Stimulated activated CD8-positive, alpha-beta memory T cell treated with anti-CD3 and anti-CD28 coated beads, Interleukin-15, amount 100 ng/mL, for 48 hours (primary cell): ENCODE results near the gene SLC38A6.
A peak's percentile ranks its signal among the peaks of the same experiment; 100 is the strongest.

Source experiments
- DNase-seq, 2 donors: peaks; one replicate each; pipeline ENCODE4 v3.0.0-alpha.2; 2020; ENCODE audit warnings: low read depth in 2 of 2

The SLC38A6 gene

DNA sequence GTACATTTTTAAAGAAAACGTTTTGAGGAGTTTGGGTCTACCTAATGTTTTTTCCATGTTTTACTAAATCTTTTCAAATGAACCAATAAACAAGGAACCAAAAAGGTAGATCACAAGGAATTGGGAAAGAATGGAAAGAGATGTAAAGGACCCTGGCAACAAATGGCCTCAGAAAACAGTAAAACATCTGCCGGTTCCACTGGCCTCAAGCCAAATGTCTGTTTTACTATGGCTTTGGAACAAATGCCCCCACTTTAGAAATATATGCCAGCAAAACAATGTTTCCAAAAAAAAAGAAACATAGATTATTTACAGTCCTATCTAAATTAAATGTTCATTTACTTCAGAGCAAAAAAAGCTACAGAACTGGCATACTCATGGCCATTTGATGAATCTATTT is 3.2 kb upstream of the SLC38A6 start:
- DNase-seq: no peak

DNA sequence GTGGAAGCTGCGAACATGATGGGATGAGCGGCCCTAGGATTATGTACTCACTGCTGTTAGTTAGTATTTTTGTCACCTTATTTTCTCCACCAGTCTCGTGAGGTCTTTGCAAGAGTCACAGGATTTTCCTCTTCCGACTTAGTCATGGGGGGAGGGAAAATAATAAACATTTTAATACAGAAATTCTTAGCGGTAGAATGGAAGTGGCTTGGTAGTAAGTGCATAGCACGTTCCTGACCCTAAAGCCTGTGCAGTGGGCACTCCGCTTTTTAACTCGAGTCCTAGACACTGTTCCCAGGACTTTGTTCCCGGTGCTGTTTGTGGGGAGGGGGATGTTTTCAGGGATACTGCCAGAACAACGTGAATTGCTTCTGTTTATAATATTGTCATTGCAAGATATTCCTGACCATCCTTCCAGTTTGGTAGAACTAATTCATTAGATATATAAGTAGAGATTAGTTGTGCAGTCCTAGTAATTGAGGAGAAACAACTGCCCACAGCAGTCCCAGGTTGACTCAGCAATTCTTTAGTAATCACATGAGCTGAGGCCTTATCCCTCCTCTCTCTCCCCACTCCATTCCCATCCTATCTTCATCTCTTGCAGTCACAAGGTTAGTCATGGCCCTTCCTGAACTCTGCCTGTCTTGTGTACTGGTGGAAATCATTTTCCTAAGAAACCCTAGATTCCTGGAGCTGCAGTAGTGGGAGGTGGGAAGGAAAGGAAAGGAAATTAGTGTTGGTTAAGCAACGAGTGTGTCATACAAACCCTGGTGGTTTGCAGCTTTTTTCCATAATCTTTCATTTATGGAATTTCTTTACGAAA is 799 bp downstream of the SLC38A6 start:
- DNase-seq: no peak

DNA sequence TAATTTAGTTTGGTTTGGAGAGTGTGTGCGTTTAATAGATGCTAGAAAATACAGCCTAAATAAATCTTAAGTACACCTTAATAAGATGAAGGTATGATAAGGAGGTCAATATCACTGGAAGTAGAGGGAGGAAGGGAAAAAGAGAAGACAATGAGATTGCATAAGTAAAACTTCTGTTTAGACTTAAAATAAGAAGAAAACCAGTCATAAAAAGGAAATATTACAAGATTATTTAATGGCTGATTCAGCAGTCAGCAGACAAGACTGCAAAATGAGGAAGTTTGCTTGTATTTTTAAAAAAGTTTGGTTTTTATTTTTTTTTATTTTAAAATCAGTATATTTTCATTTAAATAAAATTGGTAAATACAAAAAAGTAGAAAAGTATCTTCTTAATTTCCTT is 3.2 kb downstream of the SLC38A6 start:
- no peak for DNase-seq

DNA sequence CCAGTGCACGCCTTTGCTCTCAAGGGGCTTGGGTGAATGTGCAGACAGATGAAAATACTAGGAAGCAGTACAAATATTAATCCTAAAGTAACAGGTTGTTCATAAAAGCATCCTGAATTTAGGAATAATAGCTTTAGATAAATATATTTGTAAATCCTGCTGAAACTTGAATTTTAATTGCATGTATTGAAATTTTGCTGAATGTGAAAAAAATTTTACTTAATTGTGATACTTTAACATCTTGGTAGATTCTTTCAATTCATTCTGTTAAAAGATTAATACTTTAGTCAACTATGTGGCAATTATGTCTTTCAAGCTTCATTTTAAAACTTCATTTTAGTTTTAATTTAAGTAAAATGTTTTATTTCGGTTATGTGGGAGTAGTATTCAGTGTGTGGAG is 5.5 kb downstream of the SLC38A6 start:
- no peak for DNase-seq

DNA sequence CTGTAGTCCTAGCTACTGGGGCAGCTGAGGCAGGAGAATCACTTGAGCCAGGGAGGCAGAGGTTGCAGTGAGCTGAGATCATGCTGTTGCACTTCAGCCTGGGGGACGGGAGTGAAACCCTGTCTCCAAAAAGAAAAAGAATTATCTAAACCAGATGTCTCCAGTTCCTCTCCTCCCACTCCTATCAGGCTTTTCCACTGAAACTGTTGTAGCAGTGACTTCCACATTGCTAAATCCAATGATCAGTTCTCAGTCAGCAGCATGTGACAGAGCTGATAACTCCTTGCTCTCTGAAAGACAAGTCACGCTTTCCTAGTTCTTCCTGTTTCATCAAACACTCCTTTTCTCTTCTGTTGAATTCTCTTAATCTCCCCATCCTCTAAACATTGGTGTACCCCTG is 8.6 kb downstream of the SLC38A6 start:
- no peak for DNase-seq

DNA sequence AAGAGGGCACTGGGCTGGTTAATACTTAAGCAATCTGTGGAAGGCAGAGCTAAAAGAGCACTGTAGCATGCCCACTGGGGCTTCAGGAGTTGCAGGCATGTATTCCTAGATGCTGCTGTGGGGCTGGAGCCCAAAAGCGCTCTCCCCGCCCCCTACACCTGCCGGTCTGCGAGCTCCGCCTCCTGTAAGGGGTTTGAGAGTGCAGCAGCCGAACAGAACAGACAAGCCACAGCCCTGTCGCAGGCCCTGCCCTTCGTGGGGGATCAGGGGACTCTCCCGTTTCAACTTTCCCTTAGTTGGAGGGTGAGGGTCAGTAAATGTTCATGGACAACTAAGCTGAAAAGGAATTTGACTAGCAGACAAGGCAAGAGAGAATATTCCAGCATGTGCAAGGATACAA is 17.6 kb downstream of the SLC38A6 start:
- DNase-seq: no peak

DNA sequence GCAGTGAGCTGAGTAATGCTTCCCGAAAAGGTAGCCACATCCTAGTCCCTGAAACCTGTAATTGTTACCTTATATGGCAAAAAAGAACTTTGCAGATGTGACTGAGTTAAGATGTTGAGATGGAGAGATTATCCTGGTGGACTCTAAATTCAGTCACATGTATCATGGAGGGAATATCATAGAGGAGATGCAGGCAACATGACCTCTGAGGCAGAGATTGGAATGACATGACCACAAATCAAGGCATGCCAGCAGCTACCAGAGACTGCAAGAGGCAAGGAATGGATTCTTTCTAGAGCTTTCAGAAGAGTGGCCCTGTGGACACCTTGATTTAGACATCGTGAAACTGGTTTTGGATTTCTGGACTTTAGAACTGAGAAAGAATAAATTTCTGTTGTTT is 18.5 kb downstream of the SLC38A6 start:
- DNase-seq: no peak

DNA sequence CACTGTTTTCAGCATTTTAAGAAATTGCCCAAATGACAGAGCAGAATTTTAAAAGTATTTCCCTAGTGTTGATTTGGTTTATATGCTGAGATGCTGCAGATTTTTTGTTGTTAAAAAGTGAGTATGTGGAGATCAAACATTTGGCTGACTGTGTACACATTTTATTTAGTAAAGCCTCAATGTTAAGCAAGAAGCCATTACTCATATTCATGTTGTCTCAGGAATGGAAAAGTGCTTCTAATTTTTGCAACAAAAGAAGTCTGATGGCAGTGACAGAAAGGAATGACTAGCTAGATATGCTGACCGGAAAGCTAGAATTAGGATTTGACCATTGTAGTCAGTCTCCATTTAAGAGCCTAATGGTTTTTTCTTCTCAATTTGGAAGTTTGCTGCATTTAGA is 22.5 kb downstream of the SLC38A6 start:
- no peak for DNase-seq

DNA sequence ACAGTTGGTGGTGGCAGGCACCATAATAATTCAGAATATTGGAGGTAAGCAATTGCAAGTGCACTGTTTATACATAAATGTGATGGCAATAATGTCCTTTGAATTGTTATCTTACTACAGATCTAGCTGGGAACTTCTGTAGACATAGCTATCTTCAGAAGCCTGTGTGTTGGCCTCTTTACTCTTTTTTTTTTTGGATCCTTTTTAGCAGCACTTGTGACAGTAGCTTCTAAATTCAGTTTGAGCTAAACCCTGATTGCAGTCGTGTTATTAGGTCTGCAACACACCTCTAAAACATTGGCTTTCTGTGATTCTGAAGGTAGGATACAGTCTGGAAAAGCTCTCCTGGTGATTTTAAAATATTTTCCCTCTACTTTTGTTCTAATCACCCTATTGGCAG is 38.5 kb downstream of the SLC38A6 start:
- DNase-seq: no peak

DNA sequence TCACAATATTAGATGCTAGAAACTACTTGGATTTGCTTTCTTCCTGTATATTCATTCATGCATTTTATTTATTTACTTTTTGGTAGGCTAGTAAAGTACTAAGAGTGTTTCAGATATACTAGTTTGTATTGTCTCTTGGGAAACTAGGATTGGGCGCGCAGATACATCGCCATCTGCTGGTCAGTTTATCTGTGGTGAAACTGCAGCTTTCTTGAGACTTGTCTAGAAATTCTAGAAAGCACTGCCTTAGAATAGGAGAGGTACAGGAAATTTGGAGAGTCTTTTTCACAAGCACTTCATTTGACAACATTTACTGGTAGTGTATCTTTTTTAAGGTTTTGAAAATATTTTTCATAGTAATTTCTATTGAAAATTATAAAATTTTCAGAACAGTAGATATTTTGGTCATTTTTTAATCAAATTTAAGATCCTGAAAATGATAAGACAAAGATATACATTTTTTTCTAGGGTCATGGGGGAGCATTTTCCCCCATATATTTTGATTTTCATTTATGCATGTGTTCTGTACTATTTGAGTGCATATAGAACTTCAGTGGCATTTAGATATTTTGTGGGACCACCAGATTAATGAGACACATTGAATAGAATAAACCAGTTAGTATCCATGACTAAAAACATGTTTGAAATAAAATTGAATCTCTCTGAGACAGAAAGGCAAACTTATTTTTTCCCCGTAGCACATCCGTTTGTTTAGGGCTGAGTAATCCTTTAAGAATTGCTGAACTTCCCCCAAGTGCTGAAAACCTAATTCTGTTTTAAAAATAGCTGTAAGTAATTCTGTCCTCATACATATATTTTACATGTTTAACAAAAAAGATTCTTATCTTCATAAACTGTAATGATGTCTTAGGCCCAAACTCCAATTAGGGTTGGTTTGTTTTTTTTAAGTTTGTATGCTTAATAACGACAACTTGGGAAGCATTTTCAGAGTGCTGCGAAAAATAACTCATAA is 44.5 kb downstream of the SLC38A6 start:
- DNase-seq: peak; percentile 6 to 8

DNA sequence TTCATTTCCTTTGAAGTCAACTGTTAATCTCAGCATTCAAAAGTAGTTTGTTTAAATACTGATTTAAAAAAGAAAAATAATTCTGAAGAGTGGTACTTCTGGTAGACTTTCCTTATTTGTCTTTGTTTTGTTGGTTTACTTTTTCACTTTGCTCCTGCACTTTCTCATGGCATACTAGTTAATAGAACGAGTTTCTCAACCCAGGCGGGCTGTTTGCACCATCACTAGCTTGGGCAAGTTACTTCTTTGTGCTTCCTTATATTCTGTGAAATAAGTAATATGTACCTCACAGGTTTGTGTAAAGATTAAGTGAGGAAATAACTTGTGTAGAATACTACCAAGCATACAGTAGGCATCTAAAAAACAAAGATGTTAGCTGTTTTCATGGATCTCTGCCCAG is 45.5 kb downstream of the SLC38A6 start:
- no peak for DNase-seq

DNA sequence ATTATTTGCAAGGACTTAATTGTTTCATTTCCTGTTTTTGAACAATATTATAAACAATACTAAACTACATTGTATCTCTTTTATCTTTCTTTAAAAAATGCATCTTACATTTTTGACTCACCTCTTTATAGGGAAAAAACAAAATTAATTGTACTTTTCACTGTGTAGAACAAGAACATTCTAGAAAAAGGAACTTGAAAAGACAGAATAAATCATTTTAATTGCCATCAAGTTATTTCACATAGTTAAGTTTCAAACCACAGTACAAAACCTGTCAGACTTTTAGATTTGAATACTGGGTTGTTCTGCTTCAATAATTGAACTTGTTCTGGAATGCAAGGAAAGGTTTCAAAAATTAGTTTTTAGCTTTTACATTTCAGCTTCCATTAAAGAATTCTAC is 50.0 kb downstream of the SLC38A6 start:
- no peak for DNase-seq

DNA sequence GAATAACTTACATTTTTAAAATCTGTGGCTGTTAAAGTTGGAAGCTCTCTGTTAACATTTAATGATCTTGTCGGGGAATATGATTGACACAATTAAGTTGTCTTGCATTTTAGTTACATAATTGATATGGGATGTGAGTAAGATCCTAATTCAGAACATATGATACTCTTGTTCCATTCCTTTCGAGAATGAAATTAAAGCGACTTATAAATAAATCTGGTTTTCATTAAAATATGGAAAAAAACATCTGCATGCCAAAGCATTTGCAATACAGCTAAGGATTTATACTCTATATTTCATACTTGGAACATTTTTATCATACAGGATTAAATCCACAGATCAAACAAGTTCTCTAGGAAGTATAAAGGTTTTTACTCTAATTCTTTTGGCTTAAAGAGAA is 52.0 kb downstream of the SLC38A6 start:
- no peak for DNase-seq

DNA sequence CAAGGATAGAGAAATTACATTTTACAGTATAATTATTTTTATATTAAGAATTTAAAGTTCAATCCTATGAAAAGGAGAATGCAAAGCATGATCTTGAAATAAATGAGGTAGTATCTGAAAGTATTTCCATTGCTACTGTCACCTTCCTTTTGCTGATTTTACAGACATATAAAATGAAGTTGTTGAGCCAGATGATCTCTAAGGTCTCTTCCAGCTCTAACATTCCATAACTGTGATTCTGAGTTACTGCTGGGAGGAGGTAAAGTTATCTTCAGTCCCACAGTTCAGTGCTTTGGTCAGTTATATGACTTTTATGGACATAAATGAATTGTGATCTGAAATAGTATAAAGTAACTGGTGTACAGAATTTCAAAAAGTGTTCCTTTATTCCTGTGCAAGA is 52.8 kb downstream of the SLC38A6 start:
- DNase-seq: no peak

DNA sequence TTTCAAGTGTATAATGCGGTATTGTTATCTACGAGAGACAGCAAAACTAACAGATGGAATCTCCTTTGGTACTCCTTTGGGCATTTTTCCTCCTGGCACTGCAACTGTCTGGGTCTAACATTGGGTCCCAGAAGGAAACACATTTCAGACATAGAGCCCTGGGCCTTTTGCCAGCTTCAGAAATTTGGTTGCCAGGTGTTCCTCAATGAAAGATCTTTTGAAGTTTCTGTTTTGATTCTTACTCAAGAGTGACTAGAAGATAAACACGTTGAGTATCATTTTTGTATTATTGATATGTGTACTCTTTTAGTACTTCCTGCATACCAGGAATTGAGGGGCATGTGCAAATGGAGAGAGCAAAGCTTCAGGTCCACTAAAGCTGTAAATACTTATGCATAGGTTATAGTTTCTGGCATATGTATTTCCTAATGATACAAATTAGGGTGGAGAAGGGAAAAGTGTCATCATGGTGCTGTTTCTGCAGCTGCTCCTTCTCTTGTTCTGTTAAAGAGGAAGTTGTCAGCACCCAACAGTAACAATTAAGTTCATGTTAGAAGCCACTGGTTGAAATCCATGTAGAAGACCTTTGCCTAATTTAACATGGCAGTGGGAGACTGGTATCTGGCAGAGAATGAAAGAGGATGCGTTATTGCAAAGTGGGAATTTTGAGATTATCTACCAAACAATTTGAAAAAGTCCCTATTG is 53.5 kb downstream of the SLC38A6 start:
- no peak for DNase-seq

DNA sequence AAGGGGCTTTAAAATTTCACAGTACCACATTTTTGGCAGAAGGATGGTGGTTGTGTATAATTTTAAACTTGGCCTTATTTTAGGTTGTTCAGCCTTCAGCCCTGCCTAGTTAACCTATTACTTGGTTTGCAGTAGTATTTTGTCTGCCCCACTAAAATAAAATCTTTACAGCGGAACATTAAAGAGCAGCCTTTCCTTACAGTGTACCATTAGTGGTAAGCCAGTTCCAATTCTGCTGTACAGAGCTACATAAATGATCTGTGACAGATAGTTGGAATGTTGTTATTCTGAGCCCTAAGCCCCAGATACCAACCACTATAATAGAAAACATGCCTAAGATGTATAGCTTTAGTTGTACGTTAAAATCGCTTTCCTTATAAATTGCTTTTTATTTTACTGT is 56.2 kb downstream of the SLC38A6 start:
- no peak for DNase-seq

DNA sequence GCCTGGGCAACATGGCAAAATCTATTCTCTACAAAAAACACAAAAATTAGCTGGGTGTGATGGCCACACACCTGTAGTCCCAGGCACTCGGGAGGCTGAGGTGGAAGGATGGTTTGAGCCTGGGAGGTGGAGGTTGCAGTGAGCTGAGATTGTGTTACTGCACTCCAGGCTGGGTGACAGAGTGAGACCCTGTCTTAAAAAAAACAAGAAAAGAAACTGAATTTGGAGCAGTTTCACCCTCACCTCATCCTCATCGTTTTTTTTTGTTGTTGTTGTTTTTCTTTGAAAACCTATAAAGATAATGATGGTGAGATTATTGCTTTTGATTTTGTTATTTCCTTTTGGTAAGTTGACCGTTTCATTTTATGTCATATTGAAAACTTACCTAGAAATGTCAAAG is 60.7 kb downstream of the SLC38A6 start:
- no peak for DNase-seq

DNA sequence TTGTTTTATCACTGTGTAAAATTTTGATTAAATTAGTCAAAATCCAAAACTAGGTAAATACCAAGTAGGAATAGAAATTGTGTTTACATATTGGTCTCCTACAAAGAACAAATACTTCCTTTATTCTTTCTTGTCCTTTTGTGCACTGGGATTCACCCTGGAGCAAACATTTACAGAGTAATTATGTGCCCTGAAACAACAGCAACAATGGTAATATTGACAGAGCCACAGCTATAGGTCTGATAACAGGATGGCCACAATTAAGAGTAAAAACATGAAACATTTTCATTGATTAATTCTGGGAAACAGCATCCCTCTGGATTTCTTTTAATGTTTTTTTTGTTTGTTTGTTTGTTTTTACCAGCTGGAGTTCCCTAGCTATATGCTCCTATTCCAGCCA is 61.2 kb downstream of the SLC38A6 start:
- DNase-seq: no peak

DNA sequence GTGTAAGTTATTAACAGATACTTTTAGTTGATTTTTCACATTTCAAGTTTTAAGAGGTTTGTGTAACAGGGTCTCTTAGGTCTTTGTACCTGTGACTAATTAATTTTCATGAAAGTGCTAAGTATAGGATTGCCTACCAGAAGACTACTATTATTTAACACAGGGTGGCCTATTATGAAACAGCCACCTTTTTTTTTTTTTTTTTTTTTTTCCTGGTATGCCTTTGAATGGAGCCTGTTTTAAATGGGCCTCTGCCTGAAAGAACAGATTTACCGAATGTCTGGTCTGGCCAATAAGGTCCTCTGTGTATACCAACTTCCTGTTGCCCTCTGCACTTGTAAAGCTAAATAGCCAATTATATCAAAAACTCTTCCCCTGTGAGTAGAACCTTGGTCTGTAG is 62.5 kb downstream of the SLC38A6 start:
- no peak for DNase-seq

DNA sequence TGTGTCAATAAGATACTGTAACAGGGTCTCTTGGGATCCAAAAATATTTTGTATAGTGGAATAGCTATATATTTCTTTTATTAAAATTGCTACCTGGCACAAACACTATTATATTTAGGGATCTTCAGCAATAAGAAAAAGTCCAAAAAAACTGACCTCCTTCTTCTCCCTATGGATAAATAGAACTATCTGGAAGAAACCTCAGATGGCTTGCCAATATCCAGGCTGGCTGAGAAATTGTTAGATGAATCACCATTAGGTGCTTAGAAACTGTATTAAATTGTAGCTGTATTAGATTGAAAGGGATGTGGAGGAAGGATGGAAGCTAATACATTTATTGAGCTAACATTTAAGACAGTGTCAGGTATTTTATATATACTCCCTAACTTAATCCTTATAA is 66.0 kb downstream of the SLC38A6 start:
- no peak for DNase-seq

DNA sequence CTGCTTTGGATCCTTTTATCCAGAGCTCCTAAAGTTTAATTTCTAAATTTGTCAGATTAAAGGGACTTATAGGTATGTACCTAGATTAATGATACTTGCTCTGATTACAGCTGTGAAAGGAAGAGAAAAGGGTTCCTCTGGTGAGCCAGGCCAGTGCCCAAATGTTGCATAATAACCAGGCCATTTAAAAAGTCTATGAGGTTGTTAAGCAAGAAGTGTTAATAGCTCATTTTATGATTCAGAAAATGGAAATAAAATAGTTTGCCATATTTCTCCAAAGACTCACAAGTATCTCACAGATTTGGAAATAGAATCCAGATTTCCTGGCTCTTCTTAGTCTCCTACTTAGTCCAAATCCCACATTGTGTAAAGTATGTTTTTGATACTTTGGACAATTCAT is 67.6 kb downstream of the SLC38A6 start:
- DNase-seq: no peak

DNA sequence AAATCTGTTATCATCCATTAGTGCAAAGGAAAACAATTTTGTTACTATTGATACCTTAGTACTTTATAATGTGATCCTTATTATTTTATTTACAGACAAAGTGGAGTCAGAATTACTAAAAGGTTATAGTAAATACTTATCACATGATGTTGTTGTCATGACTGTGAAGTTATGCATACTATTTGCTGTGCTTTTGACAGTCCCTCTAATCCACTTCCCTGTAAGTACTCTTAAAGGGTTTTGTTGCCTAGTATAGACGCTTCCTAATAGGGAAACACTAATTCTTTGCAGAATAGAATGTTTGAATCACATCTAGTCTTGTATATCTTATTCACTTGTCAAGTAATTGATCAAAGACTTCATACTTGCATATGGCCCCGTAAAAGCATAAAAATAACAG is 69.4 kb downstream of the SLC38A6 start:
- DNase-seq: no peak
